HEK293 (cell line): ENCODE data around the gene TMEM39B.

Source experiments
- CTCF ChIA-PET: fragments of 350-600 bp; formaldehyde crosslinking; extraction: SDS; loops from one replicate; lab custom pipeline; 2021; ENCODE audit warnings: antibody characterized with exemption; lab: Yijun Ruan, JAX
- POLR2A ChIA-PET: fragments of 300-600 bp; formaldehyde crosslinking; extraction: SDS; loops from one replicate; lab custom pipeline; 2020; ENCODE audit warnings: antibody characterized with exemption, inconsistent platforms; lab: Yijun Ruan, JAX
- H3K27ac ChIP-seq: fragments of 200-500 bp; sonication (Bioruptor generic); 2 replicates; pipeline ENCODE4 v1.5.1; 2014; ENCODE audit warnings: low read depth, low read length, control low read depth, inconsistent platforms; ENCODE audit errors: extremely low read depth
- H3K36me3 ChIP-seq, 2 experiments: fragments of 200-500 bp in 1 of 2; sonication (Bioruptor generic) in 1 of 2; 1 replicate in 1 of 2; 2 replicates in 1 of 2; pipeline ENCODE4 v1.5.1; 2014 to 2017; ENCODE audit warnings: inconsistent platforms in 2 of 2, low read length in 2 of 2; ENCODE audit not compliant: control insufficient read depth in 2 of 2, insufficient read depth in 1 of 2
- H3K4me1 ChIP-seq: fragments of 200-500 bp; sonication (Bioruptor generic); 2 replicates; pipeline ENCODE4 v1.5.1; 2014; ENCODE audit warnings: mild to moderate bottlenecking, low read length, inconsistent platforms; ENCODE audit not compliant: control insufficient read depth, insufficient read depth
- H3K4me3 ChIP-seq: 2 replicates; pipeline ENCODE4 v1.5.1; 2011; ENCODE audit warnings: low read depth, mild to moderate bottlenecking, control low read depth, low read length, moderate library complexity
- H3K9me3 ChIP-seq: fragments of 200-500 bp; sonication (Bioruptor generic); 2 replicates; pipeline ENCODE4 v1.5.1; 2014; ENCODE audit warnings: low read depth, low read length, inconsistent platforms; ENCODE audit not compliant: control insufficient read depth, insufficient read depth
- BCL11B ChIP-seq: fragments of 450-650 bp; formaldehyde crosslinking; IDR thresholded peaks from 2 replicates; pipeline ENCODE4 v1.5.1; 2016; ENCODE audit warnings: low read depth, missing biosample characterization, missing genetic modification characterization
- PBX3 ChIP-seq: sonication (generic); formaldehyde crosslinking; IDR thresholded peaks from 2 replicates; pipeline ENCODE4 v1.8.1; 2022; ENCODE audit warnings: mild to moderate bottlenecking, moderate library complexity, missing genetic modification reagents
- REPIN1 ChIP-seq: fragments of 450-650 bp; formaldehyde crosslinking; IDR thresholded peaks from 2 replicates; pipeline ENCODE4 v1.5.1; 2017; ENCODE audit warnings: missing biosample characterization, missing genetic modification characterization, low read depth
- ZBTB11 ChIP-seq: fragments of 450-650 bp; formaldehyde crosslinking; conservative IDR thresholded peaks from 2 replicates; pipeline ENCODE4 v1.5.1; 2016; ENCODE audit warnings: low read depth, missing biosample characterization, missing genetic modification characterization
- ZBTB7A ChIP-seq: fragments of 450-650 bp; formaldehyde crosslinking; IDR thresholded peaks from 2 replicates; pipeline ENCODE4 v1.5.1; 2016; ENCODE audit warnings: low read depth, missing biosample characterization, missing genetic modification characterization
- ZIC2 ChIP-seq: fragments of 450-650 bp; formaldehyde crosslinking; IDR thresholded peaks from 2 replicates; pipeline ENCODE4 v1.5.1; 2016; ENCODE audit warnings: missing biosample characterization, missing genetic modification characterization
- ZNF121 ChIP-seq: fragments of 450-650 bp; formaldehyde crosslinking; IDR thresholded peaks from 2 replicates; pipeline ENCODE4 v1.5.1; 2016; ENCODE audit warnings: missing biosample characterization, missing genetic modification characterization
- ZNF155 ChIP-seq: fragments of 450-650 bp; formaldehyde crosslinking; IDR thresholded peaks from 2 replicates; pipeline ENCODE4 v1.5.1; 2016; ENCODE audit warnings: missing biosample characterization, missing genetic modification characterization
- ZNF169 ChIP-seq: fragments of 450-650 bp; formaldehyde crosslinking; IDR thresholded peaks from 2 replicates; pipeline ENCODE4 v1.5.1; 2016; ENCODE audit warnings: missing biosample characterization, missing genetic modification characterization
- ZNF202 ChIP-seq: fragments of 450-650 bp; formaldehyde crosslinking; IDR thresholded peaks from 2 replicates; pipeline ENCODE4 v1.5.1; 2016; ENCODE audit warnings: missing biosample characterization, missing genetic modification characterization, borderline replicate concordance
- ZNF239 ChIP-seq: fragments of 450-650 bp; formaldehyde crosslinking; IDR thresholded peaks from 2 replicates; pipeline ENCODE4 v1.5.1; 2016; ENCODE audit warnings: missing biosample characterization, missing genetic modification characterization
- ZNF24 ChIP-seq: fragments of 450-650 bp; formaldehyde crosslinking; IDR thresholded peaks from 2 replicates; pipeline ENCODE4 v1.5.1; 2016; ENCODE audit warnings: missing biosample characterization, missing genetic modification characterization
- ZNF26 ChIP-seq: fragments of 450-650 bp; formaldehyde crosslinking; IDR thresholded peaks from 2 replicates; pipeline ENCODE4 v1.5.1; 2016; ENCODE audit warnings: missing biosample characterization, missing genetic modification characterization
- ZNF335 ChIP-seq: fragments of 450-650 bp; formaldehyde crosslinking; conservative IDR thresholded peaks from 2 replicates; pipeline ENCODE4 v1.5.1; 2016; ENCODE audit warnings: missing biosample characterization, missing genetic modification characterization
- ZNF350 ChIP-seq: fragments of 450-650 bp; formaldehyde crosslinking; IDR thresholded peaks from 2 replicates; pipeline ENCODE4 v1.5.0; 2017; ENCODE audit warnings: missing biosample characterization, mild to moderate bottlenecking, missing genetic modification characterization
- ZNF366 ChIP-seq: fragments of 450-650 bp; formaldehyde crosslinking; conservative IDR thresholded peaks from 2 replicates; pipeline ENCODE4 v1.5.1; 2016; ENCODE audit warnings: missing biosample characterization, missing genetic modification characterization
- ZNF391 ChIP-seq: fragments of 450-650 bp; formaldehyde crosslinking; IDR thresholded peaks from 2 replicates; pipeline ENCODE4 v1.5.1; 2016; ENCODE audit warnings: low read depth, missing biosample characterization, missing genetic modification characterization, borderline replicate concordance
- ZNF544 ChIP-seq: fragments of 450-650 bp; formaldehyde crosslinking; IDR thresholded peaks from 2 replicates; pipeline ENCODE4 v1.5.0; 2017; ENCODE audit warnings: missing biosample characterization, missing genetic modification characterization
- TF ChIP-seq, protein P1 (sequence below): fragments of 450-650 bp; formaldehyde crosslinking; IDR thresholded peaks from 2 replicates; pipeline ENCODE4 v1.5.1; 2016; ENCODE audit warnings: missing biosample characterization, missing genetic modification characterization, low read depth
- TF ChIP-seq, protein P2 (sequence below): fragments of 450-650 bp; formaldehyde crosslinking; IDR thresholded peaks from 2 replicates; pipeline ENCODE4 v1.5.1; 2016; ENCODE audit warnings: missing biosample characterization, missing genetic modification characterization, low read depth

Gene TMEM39B

DNA sequence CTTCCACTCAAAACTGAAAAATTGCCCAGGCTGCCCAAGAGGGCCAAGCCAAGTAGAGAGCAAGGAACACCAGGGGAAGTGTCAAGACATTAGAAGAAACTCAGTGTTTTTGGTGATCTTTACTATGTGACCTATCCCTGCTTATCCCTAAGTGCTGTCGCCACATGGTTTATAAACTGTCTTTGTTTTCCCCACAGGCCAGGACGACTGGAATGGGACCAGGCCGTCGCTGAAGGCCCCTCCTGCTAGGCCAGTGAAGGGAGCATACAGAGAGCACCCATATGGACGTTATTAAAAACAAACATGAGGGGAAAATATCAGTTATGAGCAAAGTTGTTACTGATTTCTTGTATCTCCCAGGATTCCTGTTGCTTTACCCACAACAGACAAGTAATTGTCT, 30.4 kb upstream of the TMEM39B start:
- CTCF ChIA-PET, result no interaction called here
- H3K36me3 ChIP-seq, result peaks cover 0 to 47% of the 10 kb centered on the region in 2 experiments; a peak in 2 of 3 replicates
- POLR2A ChIA-PET, result no interaction called here

More for the DNA sequence above, 30.4 kb upstream of the TMEM39B start:
- no peaks in the 10 kb centered on the region for H3K4me1 ChIP-seq
- TF ChIP-seq, protein P1, sequence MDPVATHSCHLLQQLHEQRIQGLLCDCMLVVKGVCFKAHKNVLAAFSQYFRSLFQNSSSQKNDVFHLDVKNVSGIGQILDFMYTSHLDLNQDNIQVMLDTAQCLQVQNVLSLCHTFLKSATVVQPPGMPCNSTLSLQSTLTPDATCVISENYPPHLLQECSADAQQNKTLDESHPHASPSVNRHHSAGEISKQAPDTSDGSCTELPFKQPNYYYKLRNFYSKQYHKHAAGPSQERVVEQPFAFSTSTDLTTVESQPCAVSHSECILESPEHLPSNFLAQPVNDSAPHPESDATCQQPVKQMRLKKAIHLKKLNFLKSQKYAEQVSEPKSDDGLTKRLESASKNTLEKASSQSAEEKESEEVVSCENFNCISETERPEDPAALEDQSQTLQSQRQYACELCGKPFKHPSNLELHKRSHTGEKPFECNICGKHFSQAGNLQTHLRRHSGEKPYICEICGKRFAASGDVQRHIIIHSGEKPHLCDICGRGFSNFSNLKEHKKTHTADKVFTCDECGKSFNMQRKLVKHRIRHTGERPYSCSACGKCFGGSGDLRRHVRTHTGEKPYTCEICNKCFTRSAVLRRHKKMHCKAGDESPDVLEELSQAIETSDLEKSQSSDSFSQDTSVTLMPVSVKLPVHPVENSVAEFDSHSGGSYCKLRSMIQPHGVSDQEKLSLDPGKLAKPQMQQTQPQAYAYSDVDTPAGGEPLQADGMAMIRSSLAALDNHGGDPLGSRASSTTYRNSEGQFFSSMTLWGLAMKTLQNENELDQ (tag by site-specific recombination), result no peak
- TF ChIP-seq ZIC2, result no peak
- TF ChIP-seq ZNF26 (tag by site-specific recombination), result no peak
- no peak for TF ChIP-seq ZNF391 (tag by site-specific recombination)
- no peak for TF ChIP-seq ZNF239 (tag by site-specific recombination)
- no peak for TF ChIP-seq BCL11B (tag by site-specific recombination)
- no peak for TF ChIP-seq ZNF366 (tag by site-specific recombination)
- TF ChIP-seq ZNF121 (tag by site-specific recombination), result no peak
- TF ChIP-seq ZBTB11, result no peak
- TF ChIP-seq REPIN1 (tag by site-specific recombination), result no peak
- TF ChIP-seq ZNF24, result no peak
- no peak for TF ChIP-seq ZNF544 (tag by site-specific recombination)
- no peak for TF ChIP-seq PBX3 (CRISPR knock-in tag)
- TF ChIP-seq ZNF169 (tag by site-specific recombination), result no peak
- no peak for TF ChIP-seq ZBTB7A (tag by site-specific recombination)
- TF ChIP-seq ZNF155 (tag by site-specific recombination), result no peak
- TF ChIP-seq ZNF350, result no peak
- TF ChIP-seq, protein P2, sequence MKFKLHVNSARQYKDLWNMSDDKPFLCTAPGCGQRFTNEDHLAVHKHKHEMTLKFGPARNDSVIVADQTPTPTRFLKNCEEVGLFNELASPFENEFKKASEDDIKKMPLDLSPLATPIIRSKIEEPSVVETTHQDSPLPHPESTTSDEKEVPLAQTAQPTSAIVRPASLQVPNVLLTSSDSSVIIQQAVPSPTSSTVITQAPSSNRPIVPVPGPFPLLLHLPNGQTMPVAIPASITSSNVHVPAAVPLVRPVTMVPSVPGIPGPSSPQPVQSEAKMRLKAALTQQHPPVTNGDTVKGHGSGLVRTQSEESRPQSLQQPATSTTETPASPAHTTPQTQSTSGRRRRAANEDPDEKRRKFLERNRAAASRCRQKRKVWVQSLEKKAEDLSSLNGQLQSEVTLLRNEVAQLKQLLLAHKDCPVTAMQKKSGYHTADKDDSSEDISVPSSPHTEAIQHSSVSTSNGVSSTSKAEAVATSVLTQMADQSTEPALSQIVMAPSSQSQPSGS (tag by site-specific recombination), result no peak
- no peak for TF ChIP-seq ZNF335 (tag by site-specific recombination)
- no peak for TF ChIP-seq ZNF202
- no peak overlapping the region for H3K27ac ChIP-seq
- H3K4me3 ChIP-seq, result no peak overlapping the region
- H3K9me3 ChIP-seq, result no peaks in the 10 kb centered on the region
